ENCODE measurements around the gene KDM4B.
"Not testable (repeated sequence)": the region's sequence is repeated elsewhere in the genome, so short reads cannot be mapped to it uniquely, and the experiment has no call there.

The KDM4B gene

GRCh38 chr19:5149508-5149907 lies 180.6 kb downstream of the KDM4B start:
- DNase-seq (ENCODE audit: low read depth in 2 of 2): no peak

- DNase-seq (ENCODE audit: low read depth in 2 of 2): no peak
Measured at GRCh38 chr19:5149932-5150901, 181.3 kb downstream of the KDM4B start.

- DNase-seq (ENCODE audit: low read depth in 2 of 2): no peak
Measured at GRCh38 chr19:5150902-5151741, 182.2 kb downstream of the KDM4B start.

GRCh38 chr19:5152013-5152763 lies 183.3 kb downstream of the KDM4B start:
- DNase-seq (ENCODE audit: low read depth in 2 of 2): no peak

- no peak for DNase-seq (ENCODE audit: low read depth in 2 of 2)
Measured at GRCh38 chr19:5152767-5153532, 184.0 kb downstream of the KDM4B start.

- DNase-seq (ENCODE audit: low read depth in 2 of 2): no peak
Measured at GRCh38 chr19:5153601-5154128, 184.8 kb downstream of the KDM4B start.

GRCh38 chr19:5154129-5154798 lies 185.4 kb downstream of the KDM4B start:
- peak; percentile 15 to 37 for DNase-seq (ENCODE audit: low read depth in 2 of 2)

GRCh38 chr19:5154799-5155426 lies 186.0 kb downstream of the KDM4B start:
- DNase-seq (ENCODE audit: low read depth in 2 of 2): no peak

GRCh38 chr19:5155586-5156210 lies 186.8 kb downstream of the KDM4B start:
- no peak for DNase-seq (ENCODE audit: low read depth in 2 of 2)

- DNase-seq (ENCODE audit: low read depth in 2 of 2): no peak
Measured at GRCh38 chr19:5156231-5156986, 187.5 kb downstream of the KDM4B start.

- no peak for DNase-seq (ENCODE audit: low read depth in 2 of 2)
Measured at GRCh38 chr19:5157186-5157585, 188.3 kb downstream of the KDM4B start.

GRCh38 chr19:5158549-5159134 lies 189.7 kb downstream of the KDM4B start:
- DNase-seq (ENCODE audit: low read depth in 2 of 2): not testable (repeated sequence)

- not testable (repeated sequence) for DNase-seq (ENCODE audit: low read depth in 2 of 2)
Measured at GRCh38 chr19:5160158-5160795, 191.4 kb downstream of the KDM4B start.

GRCh38 chr19:5164845-5165696 lies 196.2 kb downstream of the KDM4B start:
- DNase-seq (ENCODE audit: low read depth in 2 of 2): not testable (repeated sequence)

GRCh38 chr19:5165697-5166019 lies 196.7 kb downstream of the KDM4B start:
- no peak for DNase-seq (ENCODE audit: low read depth in 2 of 2)

GRCh38 chr19:5166262-5166661 lies 197.3 kb downstream of the KDM4B start:
- DNase-seq (ENCODE audit: low read depth in 2 of 2): no peak

GRCh38 chr19:5170329-5170745 lies 201.4 kb downstream of the KDM4B start:
- peak; percentile 13 to 65 for DNase-seq (ENCODE audit: low read depth in 2 of 2)

Measured in stimulated activated CD4-positive, alpha-beta T cell treated with anti-CD3 and anti-CD28 coated beads, Interleukin-12 subunit alpha, Interleukin-12 subunit beta, amount 100 ng/mL, for 24 hours (primary cell).